MM.1S (cell line): ENCODE data around the gene OGFRL1.

ENCODE experiments used
- DNase-seq: peaks from one replicate; pipeline ENCODE4 v3.0.0-alpha.2; 2015
- H2AFZ ChIP-seq: fragments of 300-600 bp; sonication (generic); 2 replicates; pipeline ENCODE4 v1.6.0; 2016; ENCODE audit warnings: antibody characterized with exemption, low read length
- H3F3A ChIP-seq: fragments of 300-600 bp; sonication (generic); 2 replicates; pipeline ENCODE4 v1.6.1; 2016; ENCODE audit warnings: mild to moderate bottlenecking, antibody characterized with exemption, low read length, moderate library complexity, mixed read lengths; ENCODE audit not compliant: insufficient read depth
- H3K27ac ChIP-seq: fragments of 300-600 bp; sonication (generic); 2 replicates; pipeline ENCODE4 v1.5.1; 2016; ENCODE audit warnings: mild to moderate bottlenecking, low read length
- H3K27me3 ChIP-seq: fragments of 300-600 bp; sonication (generic); replicated peaks from 2 replicates; pipeline ENCODE4 v1.6.0; 2016; ENCODE audit warnings: low read length; ENCODE audit not compliant: insufficient read depth
- H3K36me3 ChIP-seq: fragments of 300-600 bp; sonication (generic); replicated peaks from 2 replicates; pipeline ENCODE4 v1.6.1; 2016; ENCODE audit warnings: mild to moderate bottlenecking, low read length, mixed read lengths; ENCODE audit not compliant: insufficient read depth
- H3K4me1 ChIP-seq: fragments of 300-600 bp; sonication (generic); 2 replicates; pipeline ENCODE4 v1.6.1; 2016; ENCODE audit warnings: low read length, mixed read lengths
- H3K4me2 ChIP-seq: fragments of 300-600 bp; sonication (generic); 2 replicates; pipeline ENCODE4 v1.6.0; 2016; ENCODE audit warnings: low read depth, low read length
- H3K4me3 ChIP-seq: fragments of 300-600 bp; sonication (generic); 2 replicates; pipeline ENCODE4 v1.5.1; 2016; ENCODE audit warnings: low read length, mixed read lengths
- H3K79me2 ChIP-seq: fragments of 300-600 bp; sonication (generic); 2 replicates; pipeline ENCODE4 v1.6.1; 2016; ENCODE audit warnings: mixed run types, low read length, mixed read lengths
- H3K9ac ChIP-seq: fragments of 300-600 bp; sonication (generic); 2 replicates; pipeline ENCODE4 v1.6.1; 2016; ENCODE audit warnings: low read length, mixed read lengths
- H3K9me2 ChIP-seq: fragments of 300-600 bp; sonication (generic); replicated peaks from 2 replicates; pipeline ENCODE4 v1.6.1; 2016; ENCODE audit warnings: mild to moderate bottlenecking, low read length, mixed read lengths; ENCODE audit not compliant: insufficient read depth
- H3K9me3 ChIP-seq: fragments of 300-600 bp; sonication (generic); replicated peaks from 2 replicates; pipeline ENCODE4 v1.6.1; 2016; ENCODE audit warnings: mild to moderate bottlenecking, low read length, mixed read lengths; ENCODE audit not compliant: insufficient read depth
- H4K20me1 ChIP-seq: fragments of 300-600 bp; sonication (generic); 2 replicates; pipeline ENCODE4 v1.6.1; 2016; ENCODE audit warnings: mild to moderate bottlenecking, low read length, moderate library complexity, mixed read lengths; ENCODE audit not compliant: insufficient read depth
- EZH2 ChIP-seq: fragments of 300-600 bp; sonication (generic); optimal IDR thresholded peaks from 2 replicates; pipeline ENCODE3; 2017; ENCODE audit warnings: low read depth, mild to moderate bottlenecking, antibody characterized with exemption, low read length, mixed read lengths
- EZH2phosphoT487 ChIP-seq: fragments of 300-600 bp; sonication (generic); IDR thresholded peaks from 2 replicates; pipeline ENCODE4 v1.6.1; 2018; ENCODE audit warnings: antibody characterized with exemption, low read length
- TF ChIP-seq, protein P1 (sequence below): fragments of 300-600 bp; sonication (generic); IDR thresholded peaks from 2 replicates; pipeline ENCODE4 v1.5.1; 2016; ENCODE audit warnings: antibody characterized with exemption, low read length, mixed read lengths

The OGFRL1 gene

DNA sequence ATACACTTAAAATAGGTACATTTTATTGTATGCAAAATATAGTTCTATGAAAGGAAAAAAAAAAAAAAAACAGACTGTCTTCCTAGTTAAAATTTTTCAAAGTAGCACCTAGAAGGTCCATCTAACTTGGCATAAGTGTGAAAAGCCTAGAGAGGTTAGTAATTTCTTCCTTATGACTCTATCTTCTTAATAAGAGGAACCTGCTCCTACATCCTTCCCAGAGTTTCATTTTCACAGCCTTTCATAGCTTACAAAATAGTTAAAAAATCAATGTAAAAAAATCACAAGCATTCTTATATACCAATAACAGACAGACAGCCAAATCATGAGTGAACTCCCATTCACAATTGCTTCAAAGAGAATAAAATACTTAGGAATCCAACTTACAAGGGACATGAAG, 28.8 kb downstream of the OGFRL1 start:
- H3K79me2 ChIP-seq = no peaks in the 10 kb centered on the region
- no peaks in the 10 kb centered on the region for H3K9me3 ChIP-seq
- no peak overlapping the region for H3K4me2 ChIP-seq
- no peaks in the 10 kb centered on the region for H3K4me1 ChIP-seq
- no peaks in the 10 kb centered on the region for H3K9me2 ChIP-seq
- no peaks in the 10 kb centered on the region for H3K36me3 ChIP-seq
- no peak overlapping the region for H3K9ac ChIP-seq
- no peak for DNase-seq
- H3K27me3 ChIP-seq = no peaks in the 10 kb centered on the region
- no peak overlapping the region for H2AFZ ChIP-seq
- no peak overlapping the region for H3K27ac ChIP-seq
- no peaks in the 10 kb centered on the region for H3F3A ChIP-seq
- no peak overlapping the region for H3K4me3 ChIP-seq
- no peaks in the 10 kb centered on the region for H4K20me1 ChIP-seq
- TF ChIP-seq, protein P1, sequence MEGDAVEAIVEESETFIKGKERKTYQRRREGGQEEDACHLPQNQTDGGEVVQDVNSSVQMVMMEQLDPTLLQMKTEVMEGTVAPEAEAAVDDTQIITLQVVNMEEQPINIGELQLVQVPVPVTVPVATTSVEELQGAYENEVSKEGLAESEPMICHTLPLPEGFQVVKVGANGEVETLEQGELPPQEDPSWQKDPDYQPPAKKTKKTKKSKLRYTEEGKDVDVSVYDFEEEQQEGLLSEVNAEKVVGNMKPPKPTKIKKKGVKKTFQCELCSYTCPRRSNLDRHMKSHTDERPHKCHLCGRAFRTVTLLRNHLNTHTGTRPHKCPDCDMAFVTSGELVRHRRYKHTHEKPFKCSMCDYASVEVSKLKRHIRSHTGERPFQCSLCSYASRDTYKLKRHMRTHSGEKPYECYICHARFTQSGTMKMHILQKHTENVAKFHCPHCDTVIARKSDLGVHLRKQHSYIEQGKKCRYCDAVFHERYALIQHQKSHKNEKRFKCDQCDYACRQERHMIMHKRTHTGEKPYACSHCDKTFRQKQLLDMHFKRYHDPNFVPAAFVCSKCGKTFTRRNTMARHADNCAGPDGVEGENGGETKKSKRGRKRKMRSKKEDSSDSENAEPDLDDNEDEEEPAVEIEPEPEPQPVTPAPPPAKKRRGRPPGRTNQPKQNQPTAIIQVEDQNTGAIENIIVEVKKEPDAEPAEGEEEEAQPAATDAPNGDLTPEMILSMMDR = no peak
- TF ChIP-seq EZH2phosphoT487 (no peak), EZH2 (no peak)

DNA sequence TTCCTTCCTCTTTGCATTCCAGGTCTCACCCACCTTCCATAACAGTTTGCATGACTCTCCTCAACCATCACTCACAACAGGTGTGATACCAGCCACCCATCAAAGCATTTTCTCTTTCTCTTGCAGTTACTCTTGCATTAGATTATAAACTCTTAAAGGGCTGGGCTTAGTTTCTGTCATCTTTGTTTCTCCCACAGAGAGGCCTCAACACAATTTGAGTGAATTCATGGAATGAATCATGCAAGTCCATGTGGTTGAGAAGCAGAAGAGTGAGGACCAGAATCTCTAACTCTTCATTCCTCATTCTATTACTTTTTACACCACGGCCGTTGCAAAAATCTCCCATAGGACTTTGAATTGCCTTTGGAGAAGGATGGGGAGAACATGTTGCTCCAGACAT, 31.4 kb downstream of the OGFRL1 start:
- Histone ChIP-seq H3K4me1 (no peaks in the 10 kb centered on the region), H3K4me3 (no peak overlapping the region), H3K9me2 (no peaks in the 10 kb centered on the region), H3K4me2 (no peak overlapping the region), H3K36me3 (no peaks in the 10 kb centered on the region), H3K9ac (no peak overlapping the region), H4K20me1 (no peaks in the 10 kb centered on the region), H3F3A (no peaks in the 10 kb centered on the region), H3K79me2 (no peaks in the 10 kb centered on the region), H2AFZ (no peak overlapping the region), H3K27me3 (no peaks in the 10 kb centered on the region), H3K9me3 (no peaks in the 10 kb centered on the region), H3K27ac (no peak overlapping the region)
- TF ChIP-seq, protein P1 = no peak
- no peak for TF ChIP-seq EZH2phosphoT487
- TF ChIP-seq EZH2 = no peak
- no peak for DNase-seq

DNA sequence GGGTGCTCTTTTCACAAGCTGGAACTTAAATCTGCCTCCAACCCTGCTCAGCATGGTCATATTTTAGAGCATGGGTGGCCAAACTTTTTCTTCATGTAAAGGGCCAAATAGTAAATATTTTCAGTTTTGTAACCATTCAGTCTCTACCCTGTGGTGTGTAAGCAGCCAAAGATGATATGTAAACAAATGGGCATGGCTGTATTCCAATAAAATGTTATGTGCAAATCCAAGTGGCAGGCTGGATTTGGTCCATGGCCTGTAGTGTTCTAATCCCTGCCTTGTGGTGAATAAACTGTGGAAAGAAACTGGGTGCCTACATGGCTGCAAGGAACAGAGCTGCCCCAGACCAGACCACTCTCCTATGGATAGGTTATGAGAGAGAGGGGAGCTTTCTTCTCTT, 32.7 kb downstream of the OGFRL1 start:
- Histone ChIP-seq H4K20me1 (no peaks in the 10 kb centered on the region), H3K79me2 (no peaks in the 10 kb centered on the region), H3K27ac (no peak overlapping the region), H3K9ac (no peak overlapping the region), H3K9me2 (no peaks in the 10 kb centered on the region), H3K9me3 (no peaks in the 10 kb centered on the region), H3K4me2 (no peak overlapping the region), H3K27me3 (no peaks in the 10 kb centered on the region), H3K36me3 (no peaks in the 10 kb centered on the region), H2AFZ (no peak overlapping the region), H3K4me1 (no peaks in the 10 kb centered on the region), H3K4me3 (no peak overlapping the region), H3F3A (no peaks in the 10 kb centered on the region)
- TF ChIP-seq, protein P1 = no peak
- TF ChIP-seq EZH2phosphoT487 (no peak), EZH2 (no peak)
- no peak for DNase-seq
